Suprapubic skin (tissue), 4 donors: ENCODE data around the gene NPAS3. TPM values are rescaled to one million over a fixed set of nuclear protein-coding genes. Genes with fewer than 3 reads are reported as not detected.

ENCODE experiments used
- DNase-seq, 2 donors: peaks; one replicate each; pipeline ENCODE4 v3.0.0-alpha.2; 2019; ENCODE audit warnings: low spot score in 2 of 2
- H3K27ac ChIP-seq: fragments of 200-600 bp; sonication (generic); one replicate; pipeline ENCODE4 v1.5.1; 2019
- H3K27me3 ChIP-seq: fragments of 200-600 bp; sonication (generic); one replicate; pipeline ENCODE4 v1.5.1; 2019
- H3K36me3 ChIP-seq: fragments of 200-600 bp; sonication (generic); one replicate; pipeline ENCODE4 v1.5.1; 2019
- H3K4me1 ChIP-seq: fragments of 200-600 bp; sonication (generic); one replicate; pipeline ENCODE4 v1.5.1; 2019
- H3K4me3 ChIP-seq: fragments of 200-600 bp; sonication (generic); one replicate; pipeline ENCODE4 v1.5.1; 2019; ENCODE audit warnings: mild to moderate bottlenecking
- H3K9me3 ChIP-seq: fragments of 200-600 bp; sonication (generic); one replicate; pipeline ENCODE4 v1.5.1; 2019
- EP300 ChIP-seq: sonication (generic); formaldehyde crosslinking; IDR thresholded peaks from one replicate; pipeline ENCODE4 v1.6.1; 2017; ENCODE audit warnings: antibody characterized with exemption
- POLR2A ChIP-seq, 2 donors: fragments of 450-650 bp; IDR thresholded peaks; one replicate each; pipeline ENCODE4 v1.6.1; 2017; ENCODE audit warnings: antibody characterized with exemption in 2 of 2, mild to moderate bottlenecking in 2 of 2, moderate library complexity in 2 of 2
- POLR2AphosphoS5 ChIP-seq, 3 donors: sonication (generic); formaldehyde crosslinking; IDR thresholded peaks; one replicate each; pipeline ENCODE4 v1.6.1; 2017; ENCODE audit warnings: antibody characterized with exemption in 3 of 3
- WGBS: methylation state at CpG from one replicate; pipeline ENCODE4 v1.1.5; 2018; 5-methylcytosine and 5-hydroxymethylcytosine counted together
- total RNA-seq, 4 donors: library from RNA; depleted of rRNA; stranded (reverse); fragments of >200 nt; gene quantifications; one replicate each; pipeline ENCODE4 v1.1.0, GENCODE V29; 2016
- TF ChIP-seq, protein P1 (sequence below), 2 donors: fragments of 200-600 bp in 1 of 2; fragments of 450-650 bp in 1 of 2; sonication (generic) in 1 of 2; IDR thresholded peaks; one replicate each; pipeline ENCODE4 v1.5.1; 2016 to 2019; ENCODE audit warnings: antibody characterized with exemption in 2 of 2, mild to moderate bottlenecking in 1 of 2, moderate library complexity in 1 of 2

The NPAS3 gene
- total RNA-seq, 4 donors from 2014 or later: 0.17 to 0.45 (median 0.29) TPM; not detected in 1

DNA sequence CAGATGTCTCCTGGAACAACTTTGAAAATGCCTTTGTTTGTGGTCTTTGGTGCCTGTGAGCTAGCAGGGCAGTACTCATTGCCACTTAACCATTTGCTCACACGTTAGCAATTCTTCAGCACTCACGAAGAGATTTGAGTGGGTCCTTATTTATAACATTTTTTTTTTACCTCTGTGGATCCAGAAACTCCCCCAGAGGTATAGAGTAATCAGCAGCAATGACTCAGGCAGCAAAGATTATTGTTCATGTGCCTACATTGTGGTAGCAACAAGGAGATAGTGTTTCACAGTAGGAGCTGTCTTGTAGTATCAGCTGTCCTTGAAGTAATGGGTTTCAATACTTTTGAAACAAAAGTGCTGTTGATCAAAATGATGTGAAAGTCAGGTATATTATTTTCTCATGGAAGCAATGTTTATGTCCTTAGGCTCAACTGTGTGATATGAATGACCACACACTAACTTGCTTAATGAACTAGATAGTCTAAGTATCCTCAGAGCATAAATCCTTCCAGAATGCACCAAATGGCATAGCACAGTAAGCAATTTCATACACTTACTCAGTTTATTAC, 708.1 kb downstream of the NPAS3 start:
- DNase-seq: no peak
- WGBS: 86% methylated on average over 2 of the region's 2 CpGs
- Histone ChIP-seq H3K27ac (no peak overlapping the region), H3K9me3 (no peaks in the 10 kb centered on the region), H3K27me3 (no peaks in the 10 kb centered on the region), H3K4me3 (no peak overlapping the region), H3K36me3 (no peaks in the 10 kb centered on the region), H3K4me1 (no peaks in the 10 kb centered on the region)
- TF ChIP-seq POLR2A (IDR thresholded peaks at IDR 0.05): no peak
- TF ChIP-seq, protein P1, sequence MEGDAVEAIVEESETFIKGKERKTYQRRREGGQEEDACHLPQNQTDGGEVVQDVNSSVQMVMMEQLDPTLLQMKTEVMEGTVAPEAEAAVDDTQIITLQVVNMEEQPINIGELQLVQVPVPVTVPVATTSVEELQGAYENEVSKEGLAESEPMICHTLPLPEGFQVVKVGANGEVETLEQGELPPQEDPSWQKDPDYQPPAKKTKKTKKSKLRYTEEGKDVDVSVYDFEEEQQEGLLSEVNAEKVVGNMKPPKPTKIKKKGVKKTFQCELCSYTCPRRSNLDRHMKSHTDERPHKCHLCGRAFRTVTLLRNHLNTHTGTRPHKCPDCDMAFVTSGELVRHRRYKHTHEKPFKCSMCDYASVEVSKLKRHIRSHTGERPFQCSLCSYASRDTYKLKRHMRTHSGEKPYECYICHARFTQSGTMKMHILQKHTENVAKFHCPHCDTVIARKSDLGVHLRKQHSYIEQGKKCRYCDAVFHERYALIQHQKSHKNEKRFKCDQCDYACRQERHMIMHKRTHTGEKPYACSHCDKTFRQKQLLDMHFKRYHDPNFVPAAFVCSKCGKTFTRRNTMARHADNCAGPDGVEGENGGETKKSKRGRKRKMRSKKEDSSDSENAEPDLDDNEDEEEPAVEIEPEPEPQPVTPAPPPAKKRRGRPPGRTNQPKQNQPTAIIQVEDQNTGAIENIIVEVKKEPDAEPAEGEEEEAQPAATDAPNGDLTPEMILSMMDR (IDR thresholded peaks at IDR 0.05): no peak
- no peak for TF ChIP-seq POLR2AphosphoS5 (IDR thresholded peaks at IDR 0.05)
- TF ChIP-seq EP300: no peak

DNA sequence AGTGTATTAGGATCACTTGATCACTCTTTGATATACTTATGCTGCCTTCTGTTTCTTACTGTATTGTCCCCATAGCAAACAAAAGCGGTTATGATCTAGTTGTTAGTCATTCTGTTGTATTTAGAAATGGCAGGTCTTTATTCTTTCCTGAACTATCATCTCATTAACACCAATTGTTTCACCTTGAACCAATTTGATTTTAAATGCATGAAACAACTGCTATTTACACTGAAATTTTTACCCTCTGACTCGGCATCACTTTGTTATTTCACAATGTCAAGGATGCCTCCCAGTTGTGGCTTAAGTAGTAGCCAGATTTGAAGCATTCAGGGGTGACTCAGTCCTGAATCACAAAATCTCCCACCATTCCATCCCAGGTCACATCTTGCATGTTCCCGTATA, 708.7 kb downstream of the NPAS3 start:
- Histone ChIP-seq H3K27ac (no peak overlapping the region), H3K4me3 (no peak overlapping the region)

DNA sequence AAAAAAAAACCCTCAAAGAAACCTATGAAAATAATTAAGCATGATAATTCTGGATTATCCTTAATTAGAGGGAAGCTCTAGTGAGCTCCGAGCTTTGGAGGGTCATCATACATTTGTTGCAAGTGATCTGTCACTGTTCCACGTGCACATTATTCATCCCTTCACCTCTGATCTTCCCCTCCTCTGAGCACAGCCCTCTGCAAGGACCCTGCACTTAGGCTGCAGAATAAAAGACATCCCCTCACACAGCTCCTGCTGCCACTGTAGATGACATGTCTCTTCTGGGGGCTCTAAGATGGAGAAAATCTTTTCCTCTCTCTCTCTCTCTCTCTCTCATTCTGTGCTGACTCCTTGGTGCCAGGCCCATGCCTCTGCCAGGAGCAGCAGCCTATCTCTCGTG, 711.8 kb downstream of the NPAS3 start:
- 80% methylated on average over 3 of the region's 3 CpGs for WGBS
- Histone ChIP-seq H3K4me1 (no peaks in the 10 kb centered on the region), H3K4me3 (no peak overlapping the region), H3K27ac (no peak overlapping the region), H3K27me3 (no peaks in the 10 kb centered on the region), H3K9me3 (no peaks in the 10 kb centered on the region), H3K36me3 (no peaks in the 10 kb centered on the region)
- TF ChIP-seq, protein P1 (IDR thresholded peaks at IDR 0.05): no peak
- TF ChIP-seq EP300: no peak
- TF ChIP-seq POLR2AphosphoS5 (IDR thresholded peaks at IDR 0.05): no peak
- no peak for TF ChIP-seq POLR2A (IDR thresholded peaks at IDR 0.05)
- no peak for DNase-seq

More for the DNA sequence above, 708.7 kb downstream of the NPAS3 start:
- H3K27me3 ChIP-seq: no peaks in the 10 kb centered on the region
- no peak for DNase-seq
- TF ChIP-seq POLR2A (IDR thresholded peaks at IDR 0.05) (no peak), POLR2AphosphoS5 (IDR thresholded peaks at IDR 0.05) (no peak), EP300 (no peak)
- TF ChIP-seq, protein P1 (IDR thresholded peaks at IDR 0.05): no peak
- WGBS: 72% methylated on average over 3 of the region's 3 CpGs
- no peaks in the 10 kb centered on the region for H3K4me1 ChIP-seq
- H3K9me3 ChIP-seq: no peaks in the 10 kb centered on the region
- no peaks in the 10 kb centered on the region for H3K36me3 ChIP-seq

DNA sequence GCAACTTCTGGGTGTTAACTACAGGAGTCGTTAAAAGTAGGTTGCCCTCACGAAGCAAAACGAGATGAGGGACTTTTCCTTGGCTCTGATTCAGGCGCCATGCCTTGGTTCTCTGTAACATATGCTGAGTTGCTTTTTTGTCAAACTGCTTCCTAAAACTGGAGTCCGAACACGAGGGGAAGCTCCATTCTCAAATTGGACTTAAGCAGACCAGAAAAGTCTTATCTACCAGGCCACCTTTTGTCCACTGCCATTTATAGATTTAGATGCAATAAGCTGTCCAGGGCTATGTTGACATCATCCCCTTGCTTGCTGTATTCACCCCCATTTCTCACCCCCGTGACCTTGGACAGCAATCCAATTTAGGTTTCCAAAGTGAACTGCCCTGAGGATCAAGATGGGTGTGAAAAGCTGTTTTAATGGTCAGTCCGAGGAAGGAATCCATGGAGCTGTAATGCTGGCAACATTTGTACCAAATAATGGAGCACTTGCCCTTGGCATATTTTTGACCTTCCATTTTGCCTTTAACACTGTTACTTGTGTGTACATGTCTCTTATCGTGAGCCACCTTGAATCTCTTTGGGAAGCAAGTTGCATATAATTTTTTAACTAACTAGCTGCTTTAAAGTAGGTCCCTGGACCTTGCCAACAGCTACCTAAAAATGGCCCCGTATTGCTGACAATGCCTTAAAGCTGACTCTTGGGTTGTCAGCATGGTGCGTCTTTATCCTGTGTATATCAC, 714.1 kb downstream of the NPAS3 start:
- Histone ChIP-seq H3K36me3 (no peaks in the 10 kb centered on the region), H3K9me3 (no peaks in the 10 kb centered on the region), H3K27ac (no peak overlapping the region), H3K4me1 (no peaks in the 10 kb centered on the region), H3K4me3 (no peak overlapping the region), H3K27me3 (no peaks in the 10 kb centered on the region)
- whole genome bisulfite sequencing: 79% methylated on average over 11 of the region's 11 CpGs
- TF ChIP-seq EP300 (no peak), POLR2AphosphoS5 (IDR thresholded peaks at IDR 0.05) (no peak), POLR2A (IDR thresholded peaks at IDR 0.05) (no peak)
- TF ChIP-seq, protein P1 (IDR thresholded peaks at IDR 0.05): no peak
- no peak for DNase-seq

DNA sequence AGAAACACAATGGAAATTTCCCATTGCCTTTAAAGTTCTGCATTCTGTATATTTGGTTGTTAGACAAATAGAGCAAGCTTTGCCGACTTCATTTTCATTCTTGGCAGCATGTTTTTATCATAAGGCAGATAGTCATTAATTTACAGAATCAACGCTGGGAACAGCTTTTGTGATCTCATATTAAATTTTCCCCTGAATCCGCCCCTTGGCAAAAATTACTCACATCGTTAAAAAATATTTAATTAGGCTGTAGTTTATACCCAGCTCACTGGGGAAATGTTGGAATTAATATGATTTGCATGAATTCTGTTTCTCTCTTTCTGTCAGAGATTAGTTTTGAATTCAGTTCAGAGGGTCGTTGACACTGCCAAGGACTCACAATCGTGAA, 714.6 kb downstream of the NPAS3 start:
- H3K27me3 ChIP-seq: no peaks in the 10 kb centered on the region
- no peaks in the 10 kb centered on the region for H3K9me3 ChIP-seq
- TF ChIP-seq, protein P1 (IDR thresholded peaks at IDR 0.05): no peak
- TF ChIP-seq POLR2A (IDR thresholded peaks at IDR 0.05): no peak
- no peak for TF ChIP-seq EP300
- TF ChIP-seq POLR2AphosphoS5 (IDR thresholded peaks at IDR 0.05): no peak
- WGBS: 45% methylated on average over 6 of the region's 6 CpGs
- no peak overlapping the region for H3K27ac ChIP-seq
- H3K4me1 ChIP-seq: no peaks in the 10 kb centered on the region
- H3K36me3 ChIP-seq: no peaks in the 10 kb centered on the region
- no peak for DNase-seq
- H3K4me3 ChIP-seq: no peak overlapping the region
